HepG2 (cell line): Measurements from ENCODE around the gene MORF4L1. TPM values are rescaled to one million over a fixed set of nuclear protein-coding genes. Genes with fewer than 3 reads are reported as not detected.

Source experiments
- ARHGAP35 ChIP-seq: sonication (generic); formaldehyde crosslinking; IDR thresholded peaks from 2 replicates; pipeline ENCODE4 v1.9.0; 2022; ENCODE audit warnings: mild to moderate bottlenecking, inconsistent platforms, moderate library complexity, missing genetic modification reagents, borderline replicate concordance
- DRAP1 ChIP-seq: IDR thresholded peaks from 2 replicates; pipeline ENCODE4 v1.6.1; 2016; ENCODE audit warnings: missing genetic modification reagents, missing compliant biosample characterization
- KAT2B ChIP-seq: fragments of 150-350 bp; IDR thresholded peaks from 2 replicates; pipeline ENCODE4 v1.6.1; 2014; ENCODE audit warnings: low read depth, low read length, borderline replicate concordance
- KDM6A ChIP-seq: IDR thresholded peaks from 2 replicates; pipeline ENCODE4 v1.6.1; 2016; ENCODE audit warnings: low read depth
- PAWR ChIP-seq: sonication (generic); formaldehyde crosslinking; IDR thresholded peaks from 2 replicates; pipeline ENCODE4 v1.4.0; 2020; ENCODE audit warnings: missing genetic modification reagents, mild to moderate bottlenecking, borderline replicate concordance
- REXO4 ChIP-seq: sonication (generic); formaldehyde crosslinking; IDR thresholded peaks from 2 replicates; pipeline ENCODE4 v1.8.0; 2022; ENCODE audit warnings: missing genetic modification reagents, mild to moderate bottlenecking, borderline replicate concordance
- SNAPC4 ChIP-seq: sonication (generic); formaldehyde crosslinking; IDR thresholded peaks from 2 replicates; pipeline ENCODE4 v1.4.0; 2020; ENCODE audit warnings: mild to moderate bottlenecking, missing genetic modification reagents
- THAP9 ChIP-seq: sonication (generic); formaldehyde crosslinking; IDR thresholded peaks from 2 replicates; pipeline ENCODE4; 2020; ENCODE audit warnings: missing genetic modification reagents, mild to moderate bottlenecking, borderline replicate concordance
- ZBTB4 ChIP-seq: sonication (generic); formaldehyde crosslinking; IDR thresholded peaks from 2 replicates; pipeline ENCODE4 v1.4.0; 2020; ENCODE audit warnings: missing genetic modification reagents, mild to moderate bottlenecking, borderline replicate concordance
- ZNF33B ChIP-seq: sonication (generic); formaldehyde crosslinking; IDR thresholded peaks from 2 replicates; pipeline ENCODE4 v1.5.1; 2020; ENCODE audit warnings: mild to moderate bottlenecking, missing genetic modification reagents
- ZNF567 ChIP-seq: sonication (generic); formaldehyde crosslinking; IDR thresholded peaks from 2 replicates; pipeline ENCODE4 v1.8.1; 2023; ENCODE audit warnings: mild to moderate bottlenecking, missing genetic modification reagents, borderline replicate concordance
- polyA plus RNA-seq, 8 experiments: library from polyadenylated mRNA; depleted of rRNA in 3 of 8; stranded (reverse) in 7 of 8; unstranded in 1 of 8; fragments of >200 nt; fragmentation: Illumina TruSeq in 4 of 8; extraction: Trizol in 4 of 8; gene quantifications; 2 replicates each; pipeline versions ENCODE4 v1.2.1 to v1.2.3, GENCODE V29; 2011 to 2016; ENCODE audit warnings: low read depth in 4 of 8, missing spikeins in 1 of 8, mixed read lengths in 1 of 8; ENCODE audit not compliant: insufficient read depth in 1 of 8
- total RNA-seq, 5 experiments: library from RNA; depleted of rRNA; stranded (reverse); fragments of >200 nt; fragmentation: Illumina TruSeq; extraction: Trizol; gene quantifications; 2 replicates each; pipeline ENCODE4 v1.2.3, GENCODE V29; 2016; ENCODE audit warnings: low read depth in 1 of 5

Gene MORF4L1
- total and polyA plus RNA-seq, 2 of the 13 experiments (the other 11 are each of a cell fraction or from before 2014, with no cell fraction given), result 218 to 219 TPM

- TF ChIP-seq ZBTB4 (CRISPR knock-in tag) (peak; percentile 77; the same call in 1 of the 2 replicates), THAP9 (CRISPR knock-in tag) (0 out of 2 replicates have a peak, but pooled peaks have one; percentile 31), KDM6A (CRISPR knock-in tag) (no peak), DRAP1 (CRISPR knock-in tag) (no peak; the same call in 1 of the 2 replicates), REXO4 (CRISPR knock-in tag) (no peak), PAWR (no peak), ARHGAP35 (CRISPR knock-in tag) (peak; percentile 87), ZNF567 (CRISPR knock-in tag) (no peak), KAT2B (no peak), SNAPC4 (no peak), ZNF33B (CRISPR knock-in tag) (no peak)
These were observed 72.1 kb downstream of the MORF4L1 start, which contains the start of gene CTSH (continued) for GRCh38 chr15:78944669-78945407.
